Measurements from ENCODE around the gene PHLDA3.

DNA sequence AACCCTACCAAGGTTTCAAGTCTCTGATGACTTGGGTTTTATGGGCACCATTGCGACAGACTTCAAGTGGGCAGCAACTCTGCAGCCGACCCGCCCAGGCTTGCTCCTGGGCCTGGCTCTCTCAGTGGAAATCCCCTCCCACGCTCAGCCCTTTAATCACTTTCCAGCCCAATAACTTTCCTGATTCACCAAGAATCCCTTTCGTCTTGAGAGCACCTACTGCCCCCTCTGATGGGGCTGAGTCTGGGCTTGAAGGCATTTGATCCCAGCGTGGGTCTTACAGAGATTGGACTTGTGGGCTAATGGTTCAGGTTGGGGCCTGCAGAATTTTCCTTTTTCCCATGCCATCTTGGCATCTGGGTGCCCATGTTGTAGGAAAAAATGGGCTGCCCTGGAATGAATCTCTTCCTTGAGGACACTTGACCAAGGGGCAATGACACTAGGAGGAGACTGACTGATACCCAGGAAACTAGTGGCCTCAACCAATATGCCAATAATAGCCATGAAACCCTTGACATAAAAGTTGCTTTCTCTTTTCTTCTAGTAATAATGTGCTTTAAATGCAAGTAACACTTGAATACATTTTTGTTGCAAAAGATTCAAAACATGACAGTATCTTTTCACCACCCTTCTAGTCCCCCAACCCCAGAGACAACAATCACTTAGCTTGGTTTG is 7.8 kb upstream of the PHLDA3 start:
- TF ChIP-seq CTCF (IDR thresholded peaks at IDR 0.05) (no peak), ZFX (IDR thresholded peaks at IDR 0.05; ENCODE audit: borderline replicate concordance) (no peak)
